HepG2 (cell line): ENCODE measurements around the gene SPRR2E. TPM values are rescaled to one million over a fixed set of nuclear protein-coding genes. Genes with fewer than 3 reads are reported as not detected.
"Not testable (repeated sequence)": the region's sequence is repeated elsewhere in the genome, so short reads cannot be mapped to it uniquely, and the experiment has no call there.

Experiments used
- ATAC-seq: fragments of 200-7000 bp; cut with Tn5 transposase; 3 replicates; pipeline ENCODE4 v1.9.1; 2020; ENCODE audit warnings: mild to moderate bottlenecking, moderate library complexity
- BruUV-seq: library from RNA; stranded (reverse); fragments of 400-500 nt; replicated peaks from 2 replicates; lab custom pipeline; 2021; lab: Mats Ljungman, UMichigan
- CTCF ChIA-PET: fragments of 300-600 bp; formaldehyde crosslinking; extraction: SDS; loops from one replicate; lab custom pipeline; 2021; ENCODE audit warnings: low total read pairs, inconsistent platforms, low intra/inter-chr PET ratio; lab: Yijun Ruan, JAX
- POLR2A ChIA-PET: fragments of 350-600 bp; sonication (Branson Sonifier 250); formaldehyde crosslinking; loops from one replicate; lab custom pipeline; 2020; ENCODE audit warnings: antibody characterized with exemption, inconsistent platforms; lab: Yijun Ruan, JAX
- DNase-seq: peaks from one replicate; pipeline ENCODE4 v3.0.0-alpha.2; 2015; ENCODE audit warnings: low spot score
- FAIRE-seq: peaks from 3 replicates; lab custom pipeline; 2011; peaks lifted over from hg19 to GRCh38; lab: Jason Lieb, UNC
- H2AFZ ChIP-seq: one replicate; pipeline ENCODE4 v1.6.1; 2011; ENCODE audit warnings: low read length, inconsistent platforms
- H3K27ac ChIP-seq: fragments of 300-600 bp; 3 replicates; pipeline ENCODE4 v1.8.0; 2011; ENCODE audit warnings: mixed run types, mild to moderate bottlenecking, mixed read lengths, low read length, inconsistent platforms; ENCODE audit not compliant: insufficient read depth; ENCODE audit errors: extremely low read length
- H3K27me3 ChIP-seq, 2 experiments: fragments of 200-600 bp in 1 of 2; 2 replicates in 1 of 2; 3 replicates in 1 of 2; pipeline versions ENCODE4 v1.6.0 to v1.8.0; 2011; ENCODE audit warnings: low read length in 2 of 2, mild to moderate bottlenecking in 2 of 2, moderate library complexity in 2 of 2, inconsistent platforms in 1 of 2; ENCODE audit not compliant: insufficient read depth in 2 of 2, control insufficient read depth in 1 of 2
- H3K36me3 ChIP-seq, 2 experiments: fragments of 200-600 bp in 1 of 2; replicated peaks in 1 of 2; 2 replicates in 1 of 2; 3 replicates in 1 of 2; pipeline versions ENCODE4 v1.5.1 to v1.8.0; 2011; ENCODE audit warnings: low read length in 2 of 2, inconsistent platforms in 1 of 2; ENCODE audit not compliant: insufficient read depth in 2 of 2, control insufficient read depth in 1 of 2
- H3K4me1 ChIP-seq: 2 replicates; pipeline ENCODE4 v1.5.1; 2012; ENCODE audit warnings: low read length, inconsistent platforms; ENCODE audit not compliant: insufficient read depth
- H3K4me2 ChIP-seq: 2 replicates; pipeline ENCODE4 v1.6.0; 2011; ENCODE audit warnings: low read depth, low read length, inconsistent platforms
- H3K4me3 ChIP-seq, 3 experiments: fragments of 200-600 bp in 1 of 3; sonication (generic), shearing (Covaris generic) in 1 of 3; replicated peaks in 1 of 3; 2 replicates each; pipeline ENCODE4 v1.5.1; 2011 to 2016; ENCODE audit warnings: low read length in 3 of 3, inconsistent platforms in 2 of 3, low read depth in 2 of 3, mild to moderate bottlenecking in 2 of 3, control low read depth in 1 of 3, mixed read lengths in 1 of 3; ENCODE audit not compliant: insufficient read depth in 1 of 3
- H3K79me2 ChIP-seq: one replicate; pipeline ENCODE4 v1.6.1; 2011; ENCODE audit warnings: low read length, inconsistent platforms; ENCODE audit not compliant: insufficient read depth
- H3K9ac ChIP-seq: 2 replicates; pipeline ENCODE4 v1.6.0; 2011; ENCODE audit warnings: mild to moderate bottlenecking, low read depth, low read length, inconsistent platforms; ENCODE audit not compliant: insufficient read depth
- H3K9me3 ChIP-seq: 2 replicates; pipeline ENCODE4 v1.5.1; 2012; ENCODE audit warnings: mild to moderate bottlenecking, low read length
- H4K20me1 ChIP-seq: 2 replicates; pipeline ENCODE4 v1.6.0; 2011; ENCODE audit warnings: inconsistent platforms, mild to moderate bottlenecking, low read length, moderate library complexity; ENCODE audit not compliant: insufficient read depth
- ATF7-NPFF ChIP-seq: sonication (generic); formaldehyde crosslinking; IDR thresholded peaks from 2 replicates; pipeline ENCODE4 v1.8.1; 2023; ENCODE audit warnings: mild to moderate bottlenecking, low read depth, missing genetic modification reagents, moderate library complexity
- DMAP1 ChIP-seq: IDR thresholded peaks from 2 replicates; pipeline ENCODE4 v1.6.1; 2016
- MAX ChIP-seq: IDR thresholded peaks from 2 replicates; pipeline ENCODE4 v1.6.1; 2012; ENCODE audit warnings: inconsistent platforms
- ZNF644 ChIP-seq: IDR thresholded peaks from 2 replicates; pipeline ENCODE4 v1.6.1; 2016; ENCODE audit warnings: low read depth
- ZNF83 ChIP-seq: sonication (generic); formaldehyde crosslinking; IDR thresholded peaks from 2 replicates; pipeline ENCODE4 v1.4.0; 2020; ENCODE audit warnings: missing genetic modification reagents, mild to moderate bottlenecking, borderline replicate concordance
- WGBS: methylation state at CpG from one replicate; pipeline ENCODE4 v1.1.6; 2017; ENCODE audit warnings: low lambda C conversion rate; 5-methylcytosine and 5-hydroxymethylcytosine counted together
- in situ Hi-C: cut with HindIII; loops from 2 replicates; pipeline ENCODE4 v1.10.0; 2017; ENCODE audit warnings: low pct_unique_long_range_greater_than_20kb; ENCODE audit not compliant: extremely low pct_ligation_motif_present
- intact Hi-C: fragments of 100-400 bp; cut with micrococcal nuclease; formaldehyde crosslinking; loops from one replicate; pipeline ENCODE4 v1.10.0; 2022; ENCODE audit not compliant: unreplicated experiment
- polyA plus RNA-seq, 8 experiments: library from polyadenylated mRNA; depleted of rRNA in 3 of 8; stranded (reverse) in 7 of 8; unstranded in 1 of 8; fragments of >200 nt; fragmentation: Illumina TruSeq in 4 of 8; extraction: Trizol in 4 of 8; gene quantifications; 2 replicates each; pipeline versions ENCODE4 v1.2.1 to v1.2.3, GENCODE V29; 2011 to 2016; ENCODE audit warnings: low read depth in 4 of 8, missing spikeins in 1 of 8, mixed read lengths in 1 of 8; ENCODE audit not compliant: insufficient read depth in 1 of 8
- total RNA-seq, 5 experiments: library from RNA; depleted of rRNA; stranded (reverse); fragments of >200 nt; fragmentation: Illumina TruSeq; extraction: Trizol; gene quantifications; 2 replicates each; pipeline ENCODE4 v1.2.3, GENCODE V29; 2016; ENCODE audit warnings: low read depth in 1 of 5

SPRR2E gene
- total and polyA plus RNA-seq, 2 of the 13 experiments (the other 11 are each of a cell fraction or from before 2014, with no cell fraction given) = not detected

DNA sequence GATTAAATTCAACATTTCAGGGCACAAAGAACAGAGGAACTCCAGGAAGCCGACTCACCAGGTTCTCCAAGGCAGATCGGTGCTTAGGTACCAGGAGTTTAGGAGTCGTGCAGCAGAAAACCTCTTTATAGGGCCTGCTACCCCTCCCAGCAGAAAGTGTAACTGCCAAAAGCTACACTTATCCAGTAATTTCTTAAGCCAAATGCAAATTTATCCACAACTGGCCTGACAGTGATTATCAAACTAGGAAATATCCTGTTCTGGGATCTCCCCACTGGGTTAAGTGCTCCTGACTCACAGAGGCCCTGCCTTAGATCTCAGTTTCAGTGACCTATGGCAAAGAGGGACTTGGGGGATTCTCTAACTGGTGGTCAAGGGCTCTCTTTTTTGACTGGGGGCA lies 19.1 kb upstream of the SPRR2E start, which contains the start of gene SPRR2F:
Gene SPRR2F, minus strand, starts transcription at position 101 of the 400 bp plus-strand sequence. CDS start 783 bp downstream, outside the sequence.
- ATAC-seq = no peak
- Histone ChIP-seq H2AFZ (no peak within 1 kb of the TSS), H3K27ac (no peak within 1 kb of the TSS), H3K4me3 (no peak within 1 kb of the TSS), H3K9me3 (no peaks in the 10 kb centered on the region), H3K27me3 (no peaks in the 10 kb centered on the region), H3K9ac (no peak within 1 kb of the TSS), H3K4me1 (no peaks in the 10 kb centered on the region), H4K20me1 (no peaks in the 10 kb centered on the region), H3K4me2 (no peak within 1 kb of the TSS), H3K36me3 (no peaks in the 10 kb centered on the region), H3K79me2 (no peaks in the 10 kb centered on the region)
- FAIRE-seq = no peak
- in situ Hi-C loops = no loop called here
- POLR2A ChIA-PET = no interaction called here
- TF ChIP-seq ZNF83 (CRISPR knock-in tag) = no peak
- TF ChIP-seq DMAP1 (CRISPR knock-in tag) = no peak
- no peak for TF ChIP-seq MAX
- no peak for TF ChIP-seq ZNF644 (CRISPR knock-in tag)
- no peak for TF ChIP-seq ATF7-NPFF (CRISPR knock-in tag)
- intact Hi-C loops = no loop called here
- BruUV-seq = no TSS peak
- WGBS = 4% methylated on average over 3 of the region's 3 CpGs
- no peak for DNase-seq
- CTCF ChIA-PET = no interaction called here

- ATAC-seq, H3K27ac ChIP-seq, H3K27me3 ChIP-seq, H3K4me3 ChIP-seq, H3K36me3 ChIP-seq, H3K79me2 ChIP-seq, H3K4me1 ChIP-seq, DNase-seq, H2AFZ ChIP-seq, H4K20me1 ChIP-seq, H3K4me2 ChIP-seq, intact Hi-C loops, H3K9ac ChIP-seq, H3K9me3 ChIP-seq, POLR2A ChIA-PET, FAIRE-seq, in situ Hi-C loops, CTCF ChIA-PET, BruUV-seq: not testable (repeated sequence)
- WGBS = 0% methylated on average over 1 of the region's 5 CpGs
Measured at GRCh38 chr1:153112454-153112853, 18.1 kb upstream of the SPRR2E start.
